Keratinocyte (primary cell): ENCODE measurements around the gene DIAPH3. TPM values are rescaled to one million over a fixed set of nuclear protein-coding genes. Genes with fewer than 3 reads are reported as not detected.

Source experiments
- DNase-seq: peaks from one replicate; pipeline ENCODE4 v3.0.0-alpha.2; 2011; ENCODE audit warnings: low read depth, missing footprints, low spot score
- FAIRE-seq: peaks from 2 replicates; lab custom pipeline; 2011; peaks lifted over from hg19 to GRCh38; lab: Jason Lieb, UNC
- H2AFZ ChIP-seq: 2 replicates; pipeline ENCODE4 v1.6.0; 2012; ENCODE audit warnings: low read length, control low read depth, inconsistent platforms; ENCODE audit not compliant: control insufficient read depth
- H3K27ac ChIP-seq: 2 replicates; pipeline ENCODE4 v1.5.1; 2011; ENCODE audit warnings: low read length; ENCODE audit not compliant: control insufficient read depth, insufficient read depth
- H3K27me3 ChIP-seq: 3 replicates; pipeline ENCODE4 v1.6.0; 2011; ENCODE audit warnings: low read length; ENCODE audit not compliant: control insufficient read depth, insufficient read depth; ENCODE audit errors: extremely low read depth
- H3K36me3 ChIP-seq, 2 experiments: 2 replicates in 1 of 2; 3 replicates in 1 of 2; pipeline ENCODE4 v1.5.1; 2011; ENCODE audit warnings: low read length in 2 of 2, mild to moderate bottlenecking in 1 of 2; ENCODE audit not compliant: control insufficient read depth in 2 of 2, insufficient read depth in 2 of 2; ENCODE audit errors: extremely low read depth in 1 of 2
- H3K4me1 ChIP-seq: 3 replicates; pipeline ENCODE4 v1.5.1; 2011; ENCODE audit warnings: low read length; ENCODE audit not compliant: control insufficient read depth, insufficient read depth; ENCODE audit errors: extremely low read depth
- H3K4me2 ChIP-seq: 3 replicates; pipeline ENCODE4 v1.6.0; 2011; ENCODE audit warnings: low read depth, low read length; ENCODE audit not compliant: control insufficient read depth, insufficient read depth; ENCODE audit errors: extremely low read depth
- H3K4me3 ChIP-seq, 3 experiments: fragments of 200-600 bp in 1 of 3; sonication (generic) in 1 of 3; 2 replicates in 2 of 3; 3 replicates in 1 of 3; pipeline ENCODE4 v1.5.1; 2011 to 2016; ENCODE audit warnings: low read length in 3 of 3, mild to moderate bottlenecking in 3 of 3, control low read depth in 2 of 3, inconsistent platforms in 1 of 3, low read depth in 1 of 3, mixed read lengths in 1 of 3, mixed run types in 1 of 3, moderate library complexity in 1 of 3; ENCODE audit not compliant: control insufficient read depth in 2 of 3, insufficient read depth in 2 of 3; ENCODE audit errors: extremely low read depth in 1 of 3
- H3K79me2 ChIP-seq: 2 replicates; pipeline ENCODE4 v1.6.0; 2012; ENCODE audit warnings: low read length; ENCODE audit not compliant: control insufficient read depth, insufficient read depth
- H3K9ac ChIP-seq: 3 replicates; pipeline ENCODE4 v1.6.0; 2011; ENCODE audit warnings: low read length; ENCODE audit not compliant: control insufficient read depth, insufficient read depth; ENCODE audit errors: extremely low read depth
- H3K9me1 ChIP-seq: 3 replicates; pipeline ENCODE4 v1.6.0; 2011; ENCODE audit warnings: low read length; ENCODE audit not compliant: control insufficient read depth, insufficient read depth; ENCODE audit errors: extremely low read depth
- H3K9me3 ChIP-seq: 2 replicates; pipeline ENCODE4 v1.5.1; 2012; ENCODE audit warnings: low read depth, low read length; ENCODE audit not compliant: control insufficient read depth
- H4K20me1 ChIP-seq: 3 replicates; pipeline ENCODE4 v1.6.0; 2011; ENCODE audit warnings: low read length; ENCODE audit not compliant: control insufficient read depth, insufficient read depth; ENCODE audit errors: extremely low read depth
- CTCF ChIP-seq, 3 experiments: IDR thresholded peaks in 1 of 3; conservative IDR thresholded peaks in 1 of 3; optimal IDR thresholded peaks in 1 of 3; 2 replicates in 2 of 3; 3 replicates in 1 of 3; pipeline versions ENCODE3 to v1.5.1; 2011; ENCODE audit warnings: low read length in 3 of 3, mild to moderate bottlenecking in 3 of 3, moderate library complexity in 2 of 3, control low read depth in 1 of 3, inconsistent platforms in 1 of 3; ENCODE audit not compliant: insufficient read depth in 2 of 3; ENCODE audit errors: extremely low read depth in 1 of 3
- EZH2 ChIP-seq: IDR thresholded peaks from one replicate; pipeline ENCODE4 v1.6.1; 2012; ENCODE audit warnings: inconsistent platforms, mild to moderate bottlenecking, low read length, moderate library complexity
- dilution Hi-C: fragments of 300-500 bp; cut with MboI; formaldehyde crosslinking; loops from one replicate; pipeline ENCODE4 v1.7.0; 2020; ENCODE audit warnings: low sequenced_read_pairs; ENCODE audit not compliant: extremely low pct_ligation_motif_present
- polyA plus RNA-seq, 5 experiments: library from polyadenylated mRNA; depleted of rRNA in 3 of 5; stranded (reverse) in 3 of 5; stranded (forward) in 1 of 5; unstranded in 1 of 5; fragments of >200 nt; gene quantifications; 1 replicate in 1 of 5; 2 replicates in 3 of 5; 3 replicates in 1 of 5; pipeline versions ENCODE4 v1.2.1 to v1.2.3, GENCODE V29; 2011 to 2012; ENCODE audit warnings: missing spikeins in 2 of 5, low read depth in 1 of 5, low replicate concordance in 1 of 5

The DIAPH3 gene
- polyA plus RNA-seq, 1 donor (not counting 4 experiments of a cell fraction or from before 2014, with no cell fraction given): 9.0 TPM

- H4K20me1 ChIP-seq: no peaks in the 10 kb centered on the region
Observed at GRCh38 chr13:59651479-59651878, 512.2 kb downstream of the DIAPH3 start.

GRCh38 chr13:59643906-59644626, 519.7 kb downstream of the DIAPH3 start:
- FAIRE-seq (no peak), DNase-seq (no peak)
- no peak overlapping the region for H3K27ac ChIP-seq
- TF ChIP-seq CTCF (optimal IDR thresholded peaks at IDR 0.05 in 1 of 3, IDR thresholded peaks at IDR 0.05 in 1 of 3, conservative IDR thresholded peaks at IDR 0.05 in 1 of 3; ENCODE audit: extremely low read depth in 1 of 3, insufficient read depth in 2 of 3, low read length in 3 of 3) (no peak), EZH2 (no peak)
- dilution Hi-C loops: no loop called here
- H3K4me1 ChIP-seq: no peaks in the 10 kb centered on the region
- no peak overlapping the region for H3K4me3 ChIP-seq
- H4K20me1 ChIP-seq: no peaks in the 10 kb centered on the region
- H3K36me3 ChIP-seq: no peaks in the 10 kb centered on the region
- no peak overlapping the region for H2AFZ ChIP-seq
- no peaks in the 10 kb centered on the region for H3K27me3 ChIP-seq
- no peak overlapping the region for H3K4me2 ChIP-seq
- H3K9ac ChIP-seq: no peak overlapping the region
- no peaks in the 10 kb centered on the region for H3K79me2 ChIP-seq
- no peaks in the 10 kb centered on the region for H3K9me1 ChIP-seq
- H3K9me3 ChIP-seq: no peaks in the 10 kb centered on the region

More at GRCh38 chr13:59651479-59651878, 512.2 kb downstream of the DIAPH3 start:
- Histone ChIP-seq H3K27ac (no peak overlapping the region), H3K9me3 (no peaks in the 10 kb centered on the region), H3K4me1 (no peaks in the 10 kb centered on the region), H2AFZ (no peak overlapping the region), H3K79me2 (no peaks in the 10 kb centered on the region), H3K36me3 (no peaks in the 10 kb centered on the region), H3K4me2 (no peak overlapping the region), H3K9me1 (no peaks in the 10 kb centered on the region), H3K9ac (no peak overlapping the region), H3K27me3 (peaks cover 4% of the 10 kb centered on the region), H3K4me3 (no peak overlapping the region)
- no peak for TF ChIP-seq CTCF (optimal IDR thresholded peaks at IDR 0.05 in 1 of 3, IDR thresholded peaks at IDR 0.05 in 1 of 3, conservative IDR thresholded peaks at IDR 0.05 in 1 of 3; ENCODE audit: extremely low read depth in 1 of 3, insufficient read depth in 2 of 3, low read length in 3 of 3)
- no peak for TF ChIP-seq EZH2
- FAIRE-seq (no peak), DNase-seq (no peak)
- dilution Hi-C loops: no loop called here
